Measurements from ENCODE around the gene RBM19. TPM values are rescaled to one million over a fixed set of nuclear protein-coding genes. Genes with fewer than 3 reads are reported as not detected.
"Not testable (repeated sequence)": the region's sequence is repeated elsewhere in the genome, so short reads cannot be mapped to it uniquely, and the experiment has no call there.

The RBM19 gene
- total RNA-seq, 2 donors from 2014 or later, result 38.6 to 43.1 TPM

GRCh38 chr12:113903381-113903863 lies 62.7 kb downstream of the RBM19 start:
- no peak overlapping the region for H3K4me3 Mint-ChIP-seq
- peaks cover 14% of the 10 kb centered on the region for H3K4me1 ChIP-seq (ENCODE audit: control insufficient read depth, insufficient read depth, low read length)
- no peak overlapping the region for H3K27ac Mint-ChIP-seq
- H3K9me3 Mint-ChIP-seq, result no peaks in the 10 kb centered on the region
- H3K4me3 ChIP-seq (ENCODE audit: low read length), result no peak overlapping the region
- peaks cover 34% of the 10 kb centered on the region for H3K36me3 ChIP-seq (ENCODE audit: control insufficient read depth, insufficient read depth, low read length)
- peaks cover 28% of the 10 kb centered on the region for H3K4me1 Mint-ChIP-seq
- H3K36me3 Mint-ChIP-seq (ENCODE audit: low read depth), result peaks cover 35% of the 10 kb centered on the region
- H3K27ac ChIP-seq (ENCODE audit: low read depth, low read length), result no peak overlapping the region
- H3K9me3 ChIP-seq (ENCODE audit: control insufficient read depth, low read length), result no peaks in the 10 kb centered on the region
- 90 to 98% methylated on average over 4 of the region's 4 CpGs for WGBS, 2 experiments (ENCODE audit: insufficient coverage in 1 of 2, insufficient read length in 1 of 2)
- no peaks in the 10 kb centered on the region for H3K27me3 ChIP-seq (ENCODE audit: control insufficient read depth, insufficient read depth, low read length, poor library complexity, severe bottlenecking)
- H3K27me3 Mint-ChIP-seq (ENCODE audit: insufficient read depth), result no peaks in the 10 kb centered on the region
- TF ChIP-seq CTCF (conservative IDR thresholded peaks at IDR 0.05), result no peak
- no peak for DNase-seq
- no peak overlapping the region for H3K9ac ChIP-seq (ENCODE audit: extremely low read depth, low read length, poor library complexity, severe bottlenecking)

GRCh38 chr12:113901319-113901718 lies 64.8 kb downstream of the RBM19 start:
- DNase-seq; H3K4me3 ChIP-seq (ENCODE audit: low read length); H3K9me3 ChIP-seq (ENCODE audit: control insufficient read depth, low read length); H3K4me3 Mint-ChIP-seq; H3K9me3 Mint-ChIP-seq; H3K9ac ChIP-seq (ENCODE audit: extremely low read depth, low read length, poor library complexity, severe bottlenecking); H3K27me3 ChIP-seq (ENCODE audit: control insufficient read depth, insufficient read depth, low read length, poor library complexity, severe bottlenecking); H3K27ac Mint-ChIP-seq; H3K27ac ChIP-seq (ENCODE audit: low read depth, low read length); H3K27me3 Mint-ChIP-seq (ENCODE audit: insufficient read depth): not testable (repeated sequence)
- peaks cover 27% of the 10 kb centered on the region for H3K4me1 Mint-ChIP-seq
- WGBS, 2 experiments (ENCODE audit: insufficient coverage in 1 of 2, insufficient read length in 1 of 2), result 92 to 96% methylated on average over 5 to 6 of the region's 6 CpGs
- Histone ChIP-seq H3K36me3 (ENCODE audit: control insufficient read depth, insufficient read depth, low read length) (peaks cover 25% of the 10 kb centered on the region), H3K4me1 (ENCODE audit: control insufficient read depth, insufficient read depth, low read length) (peaks cover 14% of the 10 kb centered on the region)
- H3K36me3 Mint-ChIP-seq (ENCODE audit: low read depth), result peaks cover 38% of the 10 kb centered on the region

- H3K36me3 ChIP-seq (ENCODE audit: control insufficient read depth, insufficient read depth, low read length), result peaks cover 19% of the 10 kb centered on the region
- H3K4me1 ChIP-seq (ENCODE audit: control insufficient read depth, insufficient read depth, low read length), result peaks cover 14% of the 10 kb centered on the region
- 80 to 93% methylated on average over 1 to 2 of the region's 2 CpGs for WGBS, 2 experiments (ENCODE audit: insufficient coverage in 1 of 2, insufficient read length in 1 of 2)
- H3K27me3 ChIP-seq (ENCODE audit: control insufficient read depth, insufficient read depth, low read length, poor library complexity, severe bottlenecking), result no peaks in the 10 kb centered on the region
- no peak overlapping the region for H3K27ac ChIP-seq (ENCODE audit: low read depth, low read length)
- no peak for DNase-seq
- H3K9me3 ChIP-seq (ENCODE audit: control insufficient read depth, low read length), result no peaks in the 10 kb centered on the region
- no peaks in the 10 kb centered on the region for H3K9me3 Mint-ChIP-seq
- H3K27me3 Mint-ChIP-seq (ENCODE audit: insufficient read depth), result no peaks in the 10 kb centered on the region
- H3K4me1 Mint-ChIP-seq, result peaks cover 31% of the 10 kb centered on the region
- no peak overlapping the region for H3K9ac ChIP-seq (ENCODE audit: extremely low read depth, low read length, poor library complexity, severe bottlenecking)
- H3K27ac Mint-ChIP-seq, result no peak overlapping the region
- no peak overlapping the region for H3K4me3 Mint-ChIP-seq
- H3K4me3 ChIP-seq (ENCODE audit: low read length), result no peak overlapping the region
- TF ChIP-seq CTCF (conservative IDR thresholded peaks at IDR 0.05), result no peak
- peaks cover 33% of the 10 kb centered on the region for H3K36me3 Mint-ChIP-seq (ENCODE audit: low read depth)
Measured at GRCh38 chr12:113900716-113901115, 65.4 kb downstream of the RBM19 start.
